ENCODE data around the gene ARRB1. TPM values are rescaled to one million over a fixed set of nuclear protein-coding genes. Genes with fewer than 3 reads are reported as not detected.
A peak's percentile ranks its signal among the peaks of the same experiment; 100 is the strongest.
"Not testable (repeated sequence)": the region's sequence is repeated elsewhere in the genome, so short reads cannot be mapped to it uniquely, and the experiment has no call there.

Gene ARRB1
- polyA plus RNA-seq, 3 donors = 28.2 to 36.6 (median 35.8) TPM

- H3K27ac ChIP-seq (ENCODE audit: low read depth, low read length) = peak overlapping the region; percentile 97
- WGBS, 3 donors = 30 to 67% (median 49%) methylated on average over 12 to 13 of the region's 13 CpGs
These were observed 39.6 kb downstream of the ARRB1 start for GRCh38 chr11:75311858-75312288.

GRCh38 chr11:75308986-75309385, 42.5 kb downstream of the ARRB1 start:
- WGBS, 3 donors = 95 to 99% (median 95%) methylated on average over 4 of the region's 4 CpGs
- peak overlapping the region; percentile 3 for H3K27ac ChIP-seq (ENCODE audit: low read depth, low read length)

- H3K27ac ChIP-seq (ENCODE audit: low read depth, low read length) = no peak overlapping the region
These were observed 43.3 kb downstream of the ARRB1 start for GRCh38 chr11:75308116-75308515.

GRCh38 chr11:75307058-75307457, 44.4 kb downstream of the ARRB1 start:
- no peak overlapping the region for H3K27ac ChIP-seq (ENCODE audit: low read depth, low read length)
- 57 to 67% (median 63%) methylated on average over 3 of the region's 3 CpGs for WGBS, 3 donors

More at GRCh38 chr11:75308116-75308515, 43.3 kb downstream of the ARRB1 start:
- WGBS, 3 donors = 66 to 75% (median 73%) methylated on average over 7 of the region's 7 CpGs

- 71 to 91% (median 78%) methylated on average over 9 to 10 of the region's 10 CpGs for WGBS, 3 donors
- no peak overlapping the region for H3K27ac ChIP-seq (ENCODE audit: low read depth, low read length)
These were observed 44.9 kb downstream of the ARRB1 start for GRCh38 chr11:75306529-75306928.

- WGBS, 3 donors = 70 to 74% (median 72%) methylated on average over 6 of the region's 6 CpGs
- H3K27ac ChIP-seq (ENCODE audit: low read depth, low read length) = no peak overlapping the region
These were observed 45.5 kb downstream of the ARRB1 start for GRCh38 chr11:75305993-75306392.

- H3K27ac ChIP-seq (ENCODE audit: low read depth, low read length) = no peak overlapping the region
- 63 to 88% (median 63%) methylated on average over 3 of the region's 3 CpGs for WGBS, 3 donors
These were observed 46.0 kb downstream of the ARRB1 start for GRCh38 chr11:75305452-75305851.

GRCh38 chr11:75304941-75305340, 46.5 kb downstream of the ARRB1 start:
- WGBS, 3 donors = 66 to 93% (median 92%) methylated on average over 4 of the region's 4 CpGs
- H3K27ac ChIP-seq (ENCODE audit: low read depth, low read length) = not testable (repeated sequence)

GRCh38 chr11:75303544-75304224, 47.8 kb downstream of the ARRB1 start:
- WGBS, 3 donors = 88 to 90% (median 90%) methylated on average over 10 of the region's 10 CpGs
- H3K27ac ChIP-seq (ENCODE audit: low read depth, low read length) = no peak overlapping the region

- 50 to 62% (median 53%) methylated on average over 4 of the region's 4 CpGs for WGBS, 3 donors
- no peak overlapping the region for H3K27ac ChIP-seq (ENCODE audit: low read depth, low read length)
These were observed 49.1 kb downstream of the ARRB1 start for GRCh38 chr11:75302371-75302770.

- WGBS, 3 donors = 29 to 61% (median 56%) methylated on average over 16 of the region's 16 CpGs
- H3K27ac ChIP-seq (ENCODE audit: low read depth, low read length) = no peak overlapping the region
These were observed 49.7 kb downstream of the ARRB1 start for GRCh38 chr11:75301601-75302345.

- H3K27ac ChIP-seq (ENCODE audit: low read depth, low read length) = no peak overlapping the region
- 53 to 81% (median 71%) methylated on average over 5 of the region's 5 CpGs for WGBS, 3 donors
These were observed 50.3 kb downstream of the ARRB1 start for GRCh38 chr11:75301131-75301530.

GRCh38 chr11:75298976-75299260, 52.5 kb downstream of the ARRB1 start:
- H3K27ac ChIP-seq (ENCODE audit: low read depth, low read length) = no peak overlapping the region

- no peak overlapping the region for H3K27ac ChIP-seq (ENCODE audit: low read depth, low read length)
- 54 to 86% (median 79%) methylated on average over 3 to 4 of the region's 4 CpGs for WGBS, 3 donors
These were observed 53.1 kb downstream of the ARRB1 start for GRCh38 chr11:75298191-75298975.

GRCh38 chr11:75293903-75294302, 57.6 kb downstream of the ARRB1 start:
- no peak overlapping the region for H3K27ac ChIP-seq (ENCODE audit: low read depth, low read length)
- WGBS, 3 donors = 88 to 97% (median 89%) methylated on average over 2 of the region's 2 CpGs

- no peak overlapping the region for H3K27ac ChIP-seq (ENCODE audit: low read depth, low read length)
- 72 to 92% (median 77%) methylated on average over 3 of the region's 3 CpGs for WGBS, 3 donors
These were observed 58.5 kb downstream of the ARRB1 start for GRCh38 chr11:75292943-75293342.

GRCh38 chr11:75291741-75292140, 59.7 kb downstream of the ARRB1 start:
- 87 to 100% (median 91%) methylated on average over 6 of the region's 6 CpGs for WGBS, 3 donors
- no peak overlapping the region for H3K27ac ChIP-seq (ENCODE audit: low read depth, low read length)

- 92 to 96% (median 94%) methylated on average over 12 of the region's 12 CpGs for WGBS, 3 donors
- no peak overlapping the region for H3K27ac ChIP-seq (ENCODE audit: low read depth, low read length)
These were observed 61.5 kb downstream of the ARRB1 start for GRCh38 chr11:75289919-75290318.

GRCh38 chr11:75289511-75289760, 62.0 kb downstream of the ARRB1 start:
- H3K27ac ChIP-seq (ENCODE audit: low read depth, low read length) = no peak overlapping the region
- WGBS, 3 donors = 75 to 87% (median 79%) methylated on average over 6 of the region's 6 CpGs
